ENCODE data around the gene KAZN. TPM values are rescaled to one million over a fixed set of nuclear protein-coding genes. Genes with fewer than 3 reads are reported as not detected.
A peak's percentile ranks its signal among the peaks of the same experiment; 100 is the strongest.

Gene KAZN
- total and polyA plus RNA-seq, 10 donors = 20.0 to 245 (median 144) TPM

DNA sequence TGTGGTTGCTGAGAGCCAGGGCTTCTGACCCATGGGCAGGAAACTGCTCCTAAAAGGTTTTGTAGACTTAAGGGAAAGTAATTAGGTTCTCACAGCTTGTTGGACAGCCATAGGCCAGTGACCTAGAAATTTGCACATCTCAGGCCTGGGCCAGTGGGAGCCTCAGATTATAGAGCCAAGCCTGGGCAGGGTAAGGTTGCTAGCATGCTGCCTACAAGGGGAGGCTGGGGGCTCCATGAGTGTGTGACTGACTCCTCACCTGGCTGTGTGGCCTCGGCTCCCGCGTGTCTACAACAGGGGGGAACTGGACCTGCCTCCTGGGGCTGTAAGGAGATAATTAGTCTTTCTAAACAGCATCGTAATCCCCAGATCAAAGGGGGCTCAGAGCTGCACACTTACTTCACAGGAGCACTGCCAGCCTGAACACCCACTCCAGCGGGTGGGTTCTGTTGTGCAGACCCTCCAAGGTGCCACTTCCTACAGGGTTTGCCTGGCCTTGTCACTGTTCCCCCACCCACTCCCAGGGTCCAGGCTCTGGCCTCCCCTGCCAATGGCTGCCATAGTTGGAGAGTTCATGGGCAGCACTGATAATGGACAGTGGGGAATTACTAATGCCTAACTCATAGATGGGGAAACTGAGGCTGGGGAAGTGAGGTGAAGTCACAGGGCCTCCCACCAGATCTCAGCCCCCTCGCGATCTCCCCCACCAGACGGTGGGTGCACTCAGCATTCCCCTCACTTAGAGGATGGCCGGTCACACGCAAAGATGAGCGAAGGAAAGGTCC is 324.6 kb downstream of the KAZN start:
- WGBS, 5 donors = 50 to 89% (median 76%) methylated on average over 9 to 11 of the region's 11 CpGs
- peak overlapping the region in 7 of 8 donors; percentile 11 to 81 (median 59) for H3K4me3 ChIP-seq
- DNase-seq = no peak
- peak overlapping the region in 6 of 8 donors; percentile 65 to 92 (median 81) for H3K27ac ChIP-seq
- peaks cover 0 to 56% (median 30%) of the 10 kb centered on the region in 6 donors for H3K4me1 ChIP-seq
- TF ChIP-seq POLR2AphosphoS5 (IDR thresholded peaks at IDR 0.05) (no peak), POLR2A (IDR thresholded peaks at IDR 0.05) (no peak)
- TF ChIP-seq, protein P1, sequence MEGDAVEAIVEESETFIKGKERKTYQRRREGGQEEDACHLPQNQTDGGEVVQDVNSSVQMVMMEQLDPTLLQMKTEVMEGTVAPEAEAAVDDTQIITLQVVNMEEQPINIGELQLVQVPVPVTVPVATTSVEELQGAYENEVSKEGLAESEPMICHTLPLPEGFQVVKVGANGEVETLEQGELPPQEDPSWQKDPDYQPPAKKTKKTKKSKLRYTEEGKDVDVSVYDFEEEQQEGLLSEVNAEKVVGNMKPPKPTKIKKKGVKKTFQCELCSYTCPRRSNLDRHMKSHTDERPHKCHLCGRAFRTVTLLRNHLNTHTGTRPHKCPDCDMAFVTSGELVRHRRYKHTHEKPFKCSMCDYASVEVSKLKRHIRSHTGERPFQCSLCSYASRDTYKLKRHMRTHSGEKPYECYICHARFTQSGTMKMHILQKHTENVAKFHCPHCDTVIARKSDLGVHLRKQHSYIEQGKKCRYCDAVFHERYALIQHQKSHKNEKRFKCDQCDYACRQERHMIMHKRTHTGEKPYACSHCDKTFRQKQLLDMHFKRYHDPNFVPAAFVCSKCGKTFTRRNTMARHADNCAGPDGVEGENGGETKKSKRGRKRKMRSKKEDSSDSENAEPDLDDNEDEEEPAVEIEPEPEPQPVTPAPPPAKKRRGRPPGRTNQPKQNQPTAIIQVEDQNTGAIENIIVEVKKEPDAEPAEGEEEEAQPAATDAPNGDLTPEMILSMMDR (IDR thresholded peaks at IDR 0.05 in 8 of 11, conservative IDR thresholded peaks at IDR 0.05 in 3 of 11) = no peak
- H3K9me3 ChIP-seq = no peaks in the 10 kb centered on the region
- H3K27me3 ChIP-seq (replicated peaks in 1 of 7) = peaks cover 0 to 69% (median 13%) of the 10 kb centered on the region in 7 donors
- intact Hi-C loops (cut with DNase I; ENCODE audit: low total_unique reads) = loop anchor here (10.0 kb wide), 1 partner anchor 102 kb away; no protein-coding TSS in a partner anchor
- H3K36me3 ChIP-seq = no peaks in the 10 kb centered on the region

DNA sequence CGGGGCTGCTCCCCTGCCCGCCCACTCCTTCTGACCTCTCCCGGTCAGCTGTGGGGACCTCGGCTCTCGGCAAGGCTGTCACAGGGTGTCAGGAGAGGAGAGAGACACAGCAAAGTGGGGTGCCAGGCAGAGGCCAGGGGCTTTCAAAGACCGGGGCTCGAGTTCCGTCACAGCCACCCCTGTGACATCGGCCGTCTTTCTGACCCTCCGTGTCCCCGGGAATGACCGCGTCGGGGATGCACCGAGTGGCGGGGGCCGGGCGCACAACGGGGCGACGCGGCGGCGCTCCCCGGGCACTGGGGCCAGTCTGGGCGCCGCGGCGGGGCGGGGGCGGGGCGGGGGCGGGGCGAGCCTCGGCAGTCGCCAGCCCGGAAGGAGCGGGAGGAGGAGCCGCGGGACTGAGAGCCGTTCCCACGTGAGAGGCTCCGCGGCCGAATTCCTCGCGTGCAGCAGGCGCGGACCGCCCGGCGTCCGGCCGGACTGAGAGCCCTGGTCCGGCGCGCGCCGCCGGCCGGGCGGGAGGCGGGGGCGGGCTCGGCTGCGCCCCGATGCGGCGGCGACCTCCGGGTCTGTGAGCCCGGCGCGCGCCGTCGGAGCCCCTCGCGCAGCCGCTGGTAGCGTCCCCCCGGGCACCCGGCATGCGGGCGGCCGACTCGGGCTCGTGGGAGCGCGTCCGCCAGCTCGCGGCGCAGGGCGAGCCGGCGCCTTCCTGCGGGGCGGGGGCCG is 325.4 kb downstream of the KAZN start:
- H3K27me3 ChIP-seq (replicated peaks in 1 of 7) = peaks cover 0 to 70% (median 13%) of the 10 kb centered on the region in 7 donors
- H3K27ac ChIP-seq = peak overlapping the region in 7 of 8 donors; percentile 65 to 92 (median 85)
- H3K9me3 ChIP-seq = no peaks in the 10 kb centered on the region
- no peaks in the 10 kb centered on the region for H3K36me3 ChIP-seq
- TF ChIP-seq POLR2AphosphoS5 (IDR thresholded peaks at IDR 0.05) (peak; percentile 67 to 84 (median 83)), POLR2A (IDR thresholded peaks at IDR 0.05) (no peak)
- peaks cover 3 to 61% (median 33%) of the 10 kb centered on the region in 6 donors for H3K4me1 ChIP-seq
- H3K4me3 ChIP-seq = peak overlapping the region in 7 of 8 donors; percentile 17 to 81 (median 67)
- DNase-seq = peak; percentile 89
- intact Hi-C loops (cut with DNase I; ENCODE audit: low total_unique reads) = loop anchor here (10.0 kb wide), 1 partner anchor 101 kb away; no protein-coding TSS in a partner anchor
- WGBS, 5 donors = 3 to 8% (median 5%) methylated on average over 22 to 101 of the region's 101 CpGs

DNA sequence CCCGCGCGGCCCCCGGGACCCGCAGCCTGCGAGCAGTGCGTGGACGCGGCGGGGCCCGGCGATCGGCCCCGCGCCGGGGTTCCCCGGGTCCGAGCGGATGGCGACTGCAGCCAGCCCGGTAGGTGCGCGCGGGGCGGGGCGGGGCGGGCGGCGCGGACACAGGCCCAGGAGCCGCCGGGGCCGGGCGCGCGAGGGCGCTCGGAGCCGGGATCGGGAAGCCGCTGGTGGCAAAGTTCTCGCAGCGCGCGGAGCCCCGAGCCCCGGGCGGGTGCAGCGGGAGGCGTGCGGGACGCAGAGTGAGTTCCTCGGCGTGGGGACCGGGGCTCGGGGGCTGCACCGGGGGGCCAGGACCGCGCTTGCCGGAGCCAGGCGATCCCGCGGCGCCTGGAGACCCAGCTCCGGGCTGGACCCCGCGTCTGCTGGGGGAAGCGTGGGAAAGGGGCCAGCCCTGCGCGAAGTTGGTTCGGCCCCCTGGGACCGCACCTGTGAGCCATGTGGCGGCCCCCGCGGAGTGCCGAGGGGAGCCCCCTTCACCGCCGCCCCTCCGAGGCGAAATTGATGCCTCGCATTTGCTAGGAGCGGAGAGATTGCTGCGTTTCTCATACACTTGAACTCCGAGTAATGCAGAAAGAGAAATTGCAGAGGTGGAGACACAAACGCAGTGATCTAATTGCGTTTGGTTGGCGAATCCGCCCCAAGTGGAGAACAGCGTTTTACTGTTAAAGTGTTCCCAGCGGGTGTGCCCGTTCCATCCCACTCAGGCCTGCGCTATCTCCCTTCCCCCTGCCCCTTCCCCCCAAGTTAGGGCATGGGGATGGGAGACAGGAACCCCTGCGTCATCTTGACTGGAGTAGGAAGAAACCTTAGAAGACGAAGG is 326.2 kb downstream of the KAZN start:
- whole genome bisulfite sequencing, 5 donors = 0 to 2% (median 2%) methylated on average over 37 to 94 of the region's 94 CpGs
- H3K4me3 ChIP-seq = peak overlapping the region; percentile 48 to 81 (median 65)
- intact Hi-C loops (cut with DNase I; ENCODE audit: low total_unique reads) = loop anchor here (10.0 kb wide), 1 partner anchor 100 kb away; no protein-coding TSS in a partner anchor
- H3K36me3 ChIP-seq = no peaks in the 10 kb centered on the region
- TF ChIP-seq, protein P1 (IDR thresholded peaks at IDR 0.05 in 8 of 11, conservative IDR thresholded peaks at IDR 0.05 in 3 of 11) = no peak
- TF ChIP-seq POLR2AphosphoS5 (IDR thresholded peaks at IDR 0.05) = peak; percentile 20 to 65 (median 44)
- DNase-seq = peak; percentile 81
- H3K27ac ChIP-seq = peak overlapping the region; percentile 63 to 93 (median 90)
- H3K4me1 ChIP-seq = peaks cover 5 to 66% (median 37%) of the 10 kb centered on the region in 6 donors
- peaks cover 0 to 70% (median 13%) of the 10 kb centered on the region in 7 donors for H3K27me3 ChIP-seq (replicated peaks in 1 of 7)
- no peaks in the 10 kb centered on the region for H3K9me3 ChIP-seq
